HepG2 (cell line): ENCODE data around the gene TASOR2. TPM values are rescaled to one million over a fixed set of nuclear protein-coding genes. Genes with fewer than 3 reads are reported as not detected.

Experiments
- ARNTL ChIP-seq: sonication (generic); formaldehyde crosslinking; IDR thresholded peaks from 2 replicates; pipeline ENCODE4 v1.4.0; 2020; ENCODE audit warnings: mild to moderate bottlenecking, missing genetic modification reagents
- IKZF4 ChIP-seq: sonication (generic); formaldehyde crosslinking; IDR thresholded peaks from 2 replicates; pipeline ENCODE4 v1.5.1; 2020; ENCODE audit warnings: borderline replicate concordance, mild to moderate bottlenecking, low read depth, missing genetic modification reagents; ENCODE audit errors: not compliant biosample characterization
- MIER3 ChIP-seq: IDR thresholded peaks from 2 replicates; pipeline ENCODE4 v1.6.1; 2016; ENCODE audit warnings: missing compliant biosample characterization, borderline replicate concordance
- NAIF1 ChIP-seq: sonication (generic); formaldehyde crosslinking; IDR thresholded peaks from 2 replicates; pipeline ENCODE4 v1.5.0; 2020; ENCODE audit warnings: mild to moderate bottlenecking, missing genetic modification reagents, borderline replicate concordance
- PLRG1 ChIP-seq: fragments of 450-650 bp; conservative IDR thresholded peaks from 2 replicates; pipeline ENCODE4 v1.6.1; 2016
- SMAD1 ChIP-seq: sonication (generic); formaldehyde crosslinking; IDR thresholded peaks from 2 replicates; pipeline ENCODE4 v1.4.0; 2020; ENCODE audit warnings: missing genetic modification reagents, low read depth, mild to moderate bottlenecking, borderline replicate concordance
- SNRNP70 ChIP-seq: fragments of 200-400 bp; formaldehyde crosslinking; IDR thresholded peaks from 2 replicates; pipeline ENCODE4 v1.6.1; 2017; ENCODE audit warnings: mild to moderate bottlenecking, low read depth, low read length, moderate library complexity
- ZNF564 ChIP-seq: sonication (generic); formaldehyde crosslinking; IDR thresholded peaks from 2 replicates; pipeline ENCODE4 v1.8.1; 2023; ENCODE audit warnings: mild to moderate bottlenecking, missing genetic modification reagents
- polyA plus RNA-seq, 8 experiments: library from polyadenylated mRNA; depleted of rRNA in 3 of 8; stranded (reverse) in 7 of 8; unstranded in 1 of 8; fragments of >200 nt; fragmentation: Illumina TruSeq in 4 of 8; extraction: Trizol in 4 of 8; gene quantifications; 2 replicates each; pipeline versions ENCODE4 v1.2.1 to v1.2.3, GENCODE V29; 2011 to 2016; ENCODE audit warnings: low read depth in 4 of 8, missing spikeins in 1 of 8, mixed read lengths in 1 of 8; ENCODE audit not compliant: insufficient read depth in 1 of 8
- total RNA-seq, 5 experiments: library from RNA; depleted of rRNA; stranded (reverse); fragments of >200 nt; fragmentation: Illumina TruSeq; extraction: Trizol; gene quantifications; 2 replicates each; pipeline ENCODE4 v1.2.3, GENCODE V29; 2016; ENCODE audit warnings: low read depth in 1 of 5
- TF ChIP-seq, protein P1 (sequence below): sonication (generic); formaldehyde crosslinking; IDR thresholded peaks from 2 replicates; pipeline ENCODE4 v1.9.0; 2021; ENCODE audit warnings: missing genetic modification reagents, borderline replicate concordance
- TF ChIP-seq, protein P2 (sequence below): IDR thresholded peaks from 2 replicates; pipeline ENCODE4 v1.6.1; 2016; ENCODE audit warnings: missing compliant biosample characterization, missing genetic modification reagents, borderline replicate concordance
- TF ChIP-seq, protein P3 (sequence below): sonication (generic); formaldehyde crosslinking; IDR thresholded peaks from 2 replicates; pipeline ENCODE4 v1.8.0; 2022; ENCODE audit warnings: mild to moderate bottlenecking, missing genetic modification reagents
- TF ChIP-seq, protein P4 (sequence below): sonication (generic); formaldehyde crosslinking; IDR thresholded peaks from 2 replicates; pipeline ENCODE4 v1.4.0; 2020; ENCODE audit warnings: missing genetic modification reagents, borderline replicate concordance
- TF ChIP-seq, protein P5 (sequence below): sonication (generic); formaldehyde crosslinking; IDR thresholded peaks from 2 replicates; pipeline ENCODE4 v1.4.0; 2020; ENCODE audit warnings: missing genetic modification reagents
- TF ChIP-seq, protein P6 (sequence below): sonication (generic); formaldehyde crosslinking; IDR thresholded peaks from 2 replicates; pipeline ENCODE4 v1.4.0; 2020; ENCODE audit warnings: missing genetic modification reagents; ENCODE audit errors: not compliant biosample characterization

The TASOR2 gene
- total and polyA plus RNA-seq, 2 of the 13 experiments (the other 11 are each of a cell fraction or from before 2014, with no cell fraction given) = 24.2 to 55.3 TPM

DNA sequence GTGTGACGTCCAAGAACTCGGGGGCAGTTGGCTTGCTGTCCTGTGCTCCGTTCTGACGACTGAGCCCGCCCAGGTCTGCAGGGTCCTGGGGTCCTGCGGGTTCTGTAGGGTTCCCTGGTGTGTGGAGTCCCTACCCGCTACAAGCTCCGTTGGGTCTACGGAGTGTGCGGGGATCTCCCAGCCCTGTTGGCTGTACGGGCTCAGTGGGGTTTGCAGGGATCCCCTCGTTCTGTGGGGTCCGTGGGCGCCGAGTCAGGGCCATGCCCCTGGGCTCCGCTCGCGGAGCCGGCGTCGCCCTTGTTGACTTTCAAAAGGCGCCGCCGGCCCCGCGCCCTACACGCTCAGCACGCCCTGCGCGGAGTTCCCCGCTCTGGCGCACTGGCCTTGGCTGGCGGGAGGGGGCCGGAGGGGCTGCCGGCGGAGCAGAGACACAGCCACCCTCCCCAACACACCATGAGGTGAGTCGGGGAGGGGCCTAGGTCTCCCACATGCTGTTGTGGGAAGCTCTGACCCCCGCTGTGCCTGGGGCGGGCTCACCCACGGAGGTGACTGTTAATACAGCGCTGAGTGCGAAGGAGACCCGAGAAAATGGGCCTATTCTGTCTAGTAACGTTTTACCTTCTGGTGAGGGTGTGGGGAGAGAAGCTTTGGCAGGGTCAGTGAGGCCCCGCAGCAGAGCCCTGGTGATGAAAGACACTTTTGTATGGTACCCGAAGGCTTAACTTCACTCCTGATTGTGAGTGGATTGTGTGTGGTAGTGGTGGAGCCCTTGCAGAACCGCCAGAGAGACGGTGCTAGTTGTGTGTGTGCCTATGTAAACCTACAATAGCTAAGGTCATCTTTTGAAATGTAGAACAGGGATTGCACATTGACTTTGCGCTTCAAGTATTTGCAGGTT, 8.1 kb downstream of the TASOR2 start (continued):
- TF ChIP-seq, protein P1, sequence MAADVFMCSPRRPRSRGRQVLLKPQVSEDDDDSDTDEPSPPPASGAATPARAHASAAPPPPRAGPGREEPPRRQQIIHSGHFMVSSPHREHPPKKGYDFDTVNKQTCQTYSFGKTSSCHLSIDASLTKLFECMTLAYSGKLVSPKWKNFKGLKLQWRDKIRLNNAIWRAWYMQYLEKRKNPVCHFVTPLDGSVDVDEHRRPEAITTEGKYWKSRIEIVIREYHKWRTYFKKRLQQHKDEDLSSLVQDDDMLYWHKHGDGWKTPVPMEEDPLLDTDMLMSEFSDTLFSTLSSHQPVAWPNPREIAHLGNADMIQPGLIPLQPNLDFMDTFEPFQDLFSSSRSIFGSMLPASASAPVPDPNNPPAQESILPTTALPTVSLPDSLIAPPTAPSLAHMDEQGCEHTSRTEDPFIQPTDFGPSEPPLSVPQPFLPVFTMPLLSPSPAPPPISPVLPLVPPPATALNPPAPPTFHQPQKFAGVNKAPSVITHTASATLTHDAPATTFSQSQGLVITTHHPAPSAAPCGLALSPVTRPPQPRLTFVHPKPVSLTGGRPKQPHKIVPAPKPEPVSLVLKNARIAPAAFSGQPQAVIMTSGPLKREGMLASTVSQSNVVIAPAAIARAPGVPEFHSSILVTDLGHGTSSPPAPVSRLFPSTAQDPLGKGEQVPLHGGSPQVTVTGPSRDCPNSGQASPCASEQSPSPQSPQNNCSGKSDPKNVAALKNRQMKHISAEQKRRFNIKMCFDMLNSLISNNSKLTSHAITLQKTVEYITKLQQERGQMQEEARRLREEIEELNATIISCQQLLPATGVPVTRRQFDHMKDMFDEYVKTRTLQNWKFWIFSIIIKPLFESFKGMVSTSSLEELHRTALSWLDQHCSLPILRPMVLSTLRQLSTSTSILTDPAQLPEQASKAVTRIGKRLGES (CRISPR knock-in tag) = no peak
- TF ChIP-seq NAIF1 (CRISPR knock-in tag) (peak; percentile 67; the same call in 1 of the 2 replicates), SNRNP70 (no peak), MIER3 (CRISPR knock-in tag) (no peak; the same call in 1 of the 2 replicates), PLRG1 (no peak), SMAD1 (CRISPR knock-in tag) (0 out of 2 replicates have a peak, but pooled peaks have one; percentile 42), ARNTL (CRISPR knock-in tag) (peak; percentile 25; the same call in 1 of the 2 replicates), IKZF4 (CRISPR knock-in tag) (no peak), ZNF564 (CRISPR knock-in tag) (peak; percentile 19; the same call in 1 of the 2 replicates)
- TF ChIP-seq, protein P2, sequence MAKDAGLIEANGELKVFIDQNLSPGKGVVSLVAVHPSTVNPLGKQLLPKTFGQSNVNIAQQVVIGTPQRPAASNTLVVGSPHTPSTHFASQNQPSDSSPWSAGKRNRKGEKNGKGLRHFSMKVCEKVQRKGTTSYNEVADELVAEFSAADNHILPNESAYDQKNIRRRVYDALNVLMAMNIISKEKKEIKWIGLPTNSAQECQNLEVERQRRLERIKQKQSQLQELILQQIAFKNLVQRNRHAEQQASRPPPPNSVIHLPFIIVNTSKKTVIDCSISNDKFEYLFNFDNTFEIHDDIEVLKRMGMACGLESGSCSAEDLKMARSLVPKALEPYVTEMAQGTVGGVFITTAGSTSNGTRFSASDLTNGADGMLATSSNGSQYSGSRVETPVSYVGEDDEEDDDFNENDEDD (CRISPR knock-in tag) = peak; percentile 94
- TF ChIP-seq, protein P3, sequence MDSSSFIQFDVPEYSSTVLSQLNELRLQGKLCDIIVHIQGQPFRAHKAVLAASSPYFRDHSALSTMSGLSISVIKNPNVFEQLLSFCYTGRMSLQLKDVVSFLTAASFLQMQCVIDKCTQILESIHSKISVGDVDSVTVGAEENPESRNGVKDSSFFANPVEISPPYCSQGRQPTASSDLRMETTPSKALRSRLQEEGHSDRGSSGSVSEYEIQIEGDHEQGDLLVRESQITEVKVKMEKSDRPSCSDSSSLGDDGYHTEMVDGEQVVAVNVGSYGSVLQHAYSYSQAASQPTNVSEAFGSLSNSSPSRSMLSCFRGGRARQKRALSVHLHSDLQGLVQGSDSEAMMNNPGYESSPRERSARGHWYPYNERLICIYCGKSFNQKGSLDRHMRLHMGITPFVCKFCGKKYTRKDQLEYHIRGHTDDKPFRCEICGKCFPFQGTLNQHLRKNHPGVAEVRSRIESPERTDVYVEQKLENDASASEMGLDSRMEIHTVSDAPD (CRISPR knock-in tag) = peak; percentile 66; the same call in 1 of the 2 replicates
- TF ChIP-seq, protein P4, sequence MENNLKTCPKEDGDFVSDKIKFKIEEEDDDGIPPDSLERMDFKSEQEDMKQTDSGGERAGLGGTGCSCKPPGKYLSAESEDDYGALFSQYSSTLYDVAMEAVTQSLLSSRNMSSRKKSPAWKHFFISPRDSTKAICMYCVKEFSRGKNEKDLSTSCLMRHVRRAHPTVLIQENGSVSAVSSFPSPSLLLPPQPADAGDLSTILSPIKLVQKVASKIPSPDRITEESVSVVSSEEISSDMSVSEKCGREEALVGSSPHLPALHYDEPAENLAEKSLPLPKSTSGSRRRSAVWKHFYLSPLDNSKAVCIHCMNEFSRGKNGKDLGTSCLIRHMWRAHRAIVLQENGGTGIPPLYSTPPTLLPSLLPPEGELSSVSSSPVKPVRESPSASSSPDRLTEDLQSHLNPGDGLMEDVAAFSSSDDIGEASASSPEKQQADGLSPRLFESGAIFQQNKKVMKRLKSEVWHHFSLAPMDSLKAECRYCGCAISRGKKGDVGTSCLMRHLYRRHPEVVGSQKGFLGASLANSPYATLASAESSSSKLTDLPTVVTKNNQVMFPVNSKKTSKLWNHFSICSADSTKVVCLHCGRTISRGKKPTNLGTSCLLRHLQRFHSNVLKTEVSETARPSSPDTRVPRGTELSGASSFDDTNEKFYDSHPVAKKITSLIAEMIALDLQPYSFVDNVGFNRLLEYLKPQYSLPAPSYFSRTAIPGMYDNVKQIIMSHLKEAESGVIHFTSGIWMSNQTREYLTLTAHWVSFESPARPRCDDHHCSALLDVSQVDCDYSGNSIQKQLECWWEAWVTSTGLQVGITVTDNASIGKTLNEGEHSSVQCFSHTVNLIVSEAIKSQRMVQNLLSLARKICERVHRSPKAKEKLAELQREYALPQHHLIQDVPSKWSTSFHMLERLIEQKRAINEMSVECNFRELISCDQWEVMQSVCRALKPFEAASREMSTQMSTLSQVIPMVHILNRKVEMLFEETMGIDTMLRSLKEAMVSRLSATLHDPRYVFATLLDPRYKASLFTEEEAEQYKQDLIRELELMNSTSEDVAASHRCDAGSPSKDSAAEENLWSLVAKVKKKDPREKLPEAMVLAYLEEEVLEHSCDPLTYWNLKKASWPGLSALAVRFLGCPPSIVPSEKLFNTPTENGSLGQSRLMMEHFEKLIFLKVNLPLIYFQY (CRISPR knock-in tag) = peak; percentile 85; the same call in 1 of the 2 replicates
- TF ChIP-seq, protein P5, sequence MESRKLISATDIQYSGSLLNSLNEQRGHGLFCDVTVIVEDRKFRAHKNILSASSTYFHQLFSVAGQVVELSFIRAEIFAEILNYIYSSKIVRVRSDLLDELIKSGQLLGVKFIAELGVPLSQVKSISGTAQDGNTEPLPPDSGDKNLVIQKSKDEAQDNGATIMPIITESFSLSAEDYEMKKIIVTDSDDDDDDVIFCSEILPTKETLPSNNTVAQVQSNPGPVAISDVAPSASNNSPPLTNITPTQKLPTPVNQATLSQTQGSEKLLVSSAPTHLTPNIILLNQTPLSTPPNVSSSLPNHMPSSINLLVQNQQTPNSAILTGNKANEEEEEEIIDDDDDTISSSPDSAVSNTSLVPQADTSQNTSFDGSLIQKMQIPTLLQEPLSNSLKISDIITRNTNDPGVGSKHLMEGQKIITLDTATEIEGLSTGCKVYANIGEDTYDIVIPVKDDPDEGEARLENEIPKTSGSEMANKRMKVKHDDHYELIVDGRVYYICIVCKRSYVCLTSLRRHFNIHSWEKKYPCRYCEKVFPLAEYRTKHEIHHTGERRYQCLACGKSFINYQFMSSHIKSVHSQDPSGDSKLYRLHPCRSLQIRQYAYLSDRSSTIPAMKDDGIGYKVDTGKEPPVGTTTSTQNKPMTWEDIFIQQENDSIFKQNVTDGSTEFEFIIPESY (CRISPR knock-in tag) = no peak
- TF ChIP-seq, protein P6, sequence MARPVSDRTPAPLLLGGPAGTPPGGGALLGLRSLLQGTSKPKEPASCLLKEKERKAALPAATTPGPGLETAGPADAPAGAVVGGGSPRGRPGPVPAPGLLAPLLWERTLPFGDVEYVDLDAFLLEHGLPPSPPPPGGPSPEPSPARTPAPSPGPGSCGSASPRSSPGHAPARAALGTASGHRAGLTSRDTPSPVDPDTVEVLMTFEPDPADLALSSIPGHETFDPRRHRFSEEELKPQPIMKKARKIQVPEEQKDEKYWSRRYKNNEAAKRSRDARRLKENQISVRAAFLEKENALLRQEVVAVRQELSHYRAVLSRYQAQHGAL = no peak
